ENCODE measurements around the gene SNED1.

The SNED1 gene

GRCh38 chr2:241123816-241124536 lies 125.6 kb downstream of the SNED1 start:
- no peak for TF ChIP-seq CTCF (IDR thresholded peaks at IDR 0.05; ENCODE audit: low read depth, low read length)
- peaks cover 46% of the 10 kb centered on the region for H3K36me3 ChIP-seq
- no peak for DNase-seq
- H3K9me3 ChIP-seq (ENCODE audit: severe bottlenecking), result no peaks in the 10 kb centered on the region
- H3K27me3 ChIP-seq (ENCODE audit: insufficient read depth, low read depth, severe bottlenecking), result no peaks in the 10 kb centered on the region
- no peak overlapping the region for H3K27ac ChIP-seq
- no peak overlapping the region for H3K4me3 ChIP-seq (ENCODE audit: low read depth, low read length)

- peaks cover 47% of the 10 kb centered on the region for H3K36me3 ChIP-seq
- no peak for TF ChIP-seq CTCF (IDR thresholded peaks at IDR 0.05; ENCODE audit: low read depth, low read length)
- no peak overlapping the region for H3K27ac ChIP-seq
- no peaks in the 10 kb centered on the region for H3K27me3 ChIP-seq (ENCODE audit: insufficient read depth, low read depth, severe bottlenecking)
- no peak for DNase-seq
- no peak overlapping the region for H3K4me3 ChIP-seq (ENCODE audit: low read depth, low read length)
- no peaks in the 10 kb centered on the region for H3K9me3 ChIP-seq (ENCODE audit: severe bottlenecking)
Observed at GRCh38 chr2:241125626-241126025, 127.2 kb downstream of the SNED1 start.

GRCh38 chr2:241126201-241126611 lies 127.8 kb downstream of the SNED1 start:
- no peak for DNase-seq
- Histone ChIP-seq H3K36me3 (peaks cover 47% of the 10 kb centered on the region), H3K9me3 (ENCODE audit: severe bottlenecking) (no peaks in the 10 kb centered on the region), H3K27ac (no peak overlapping the region), H3K27me3 (ENCODE audit: insufficient read depth, low read depth, severe bottlenecking) (no peaks in the 10 kb centered on the region), H3K4me3 (ENCODE audit: low read depth, low read length) (no peak overlapping the region)
- no peak for TF ChIP-seq CTCF (IDR thresholded peaks at IDR 0.05; ENCODE audit: low read depth, low read length)

GRCh38 chr2:241126771-241127202 lies 128.4 kb downstream of the SNED1 start:
- H3K9me3 ChIP-seq (ENCODE audit: severe bottlenecking), result no peaks in the 10 kb centered on the region
- no peak overlapping the region for H3K4me3 ChIP-seq (ENCODE audit: low read depth, low read length)
- no peak overlapping the region for H3K27ac ChIP-seq
- no peak for TF ChIP-seq CTCF (IDR thresholded peaks at IDR 0.05; ENCODE audit: low read depth, low read length)
- no peaks in the 10 kb centered on the region for H3K27me3 ChIP-seq (ENCODE audit: insufficient read depth, low read depth, severe bottlenecking)
- peaks cover 52% of the 10 kb centered on the region for H3K36me3 ChIP-seq
- no peak for DNase-seq

- peaks cover 50% of the 10 kb centered on the region for H3K36me3 ChIP-seq
- TF ChIP-seq CTCF (IDR thresholded peaks at IDR 0.05; ENCODE audit: low read depth, low read length), result no peak
- no peaks in the 10 kb centered on the region for H3K27me3 ChIP-seq (ENCODE audit: insufficient read depth, low read depth, severe bottlenecking)
- no peak overlapping the region for H3K4me3 ChIP-seq (ENCODE audit: low read depth, low read length)
- no peaks in the 10 kb centered on the region for H3K9me3 ChIP-seq (ENCODE audit: severe bottlenecking)
- no peak for DNase-seq
- H3K27ac ChIP-seq, result no peak overlapping the region
Observed at GRCh38 chr2:241128266-241128665, 129.8 kb downstream of the SNED1 start.

All from WERI-Rb-1 (cell line).